NT2/D1 (cell line): Measurements from ENCODE around the gene KCNJ4.

Experiments used
- DNase-seq: peaks from one replicate; pipeline ENCODE4 v3.0.0-alpha.2; 2011; ENCODE audit warnings: low read depth, low spot score
- H3K27me3 ChIP-seq: 2 replicates; pipeline ENCODE4 v1.6.0; 2011; ENCODE audit warnings: mild to moderate bottlenecking; ENCODE audit not compliant: insufficient read length, insufficient read depth
- H3K36me3 ChIP-seq: 2 replicates; pipeline ENCODE4 v1.6.1; 2011; ENCODE audit warnings: mild to moderate bottlenecking, low read length, mixed read lengths; ENCODE audit not compliant: insufficient read depth, insufficient read length
- H3K4me1 ChIP-seq: 2 replicates; pipeline ENCODE4 v1.5.1; 2011; ENCODE audit not compliant: insufficient read depth, insufficient read length
- H3K4me3 ChIP-seq: 2 replicates; pipeline ENCODE4 v1.5.1; 2011; ENCODE audit warnings: low read depth; ENCODE audit not compliant: insufficient read length
- H3K9ac ChIP-seq: 2 replicates; pipeline ENCODE4 v1.6.0; 2011; ENCODE audit warnings: low read depth; ENCODE audit not compliant: insufficient read length
- H3K9me3 ChIP-seq: 2 replicates; pipeline ENCODE4 v1.5.1; 2011; ENCODE audit warnings: mild to moderate bottlenecking, low read length; ENCODE audit not compliant: insufficient read depth
- SUZ12 ChIP-seq: IDR thresholded peaks from 2 replicates; pipeline ENCODE4 v1.6.1; 2011; ENCODE audit not compliant: insufficient read length, insufficient read depth; ENCODE audit errors: extremely low read depth
- YY1 ChIP-seq: IDR thresholded peaks from 2 replicates; pipeline ENCODE4 v1.6.1; 2011; ENCODE audit not compliant: insufficient read length, insufficient read depth
- ZNF274 ChIP-seq: IDR thresholded peaks from 2 replicates; pipeline ENCODE4 v1.6.1; 2011; ENCODE audit warnings: mild to moderate bottlenecking, low read depth, low read length

KCNJ4 gene

GRCh38 chr22:38418589-38418988 lies 36.4 kb downstream of the KCNJ4 start:
- no peaks in the 10 kb centered on the region for H3K36me3 ChIP-seq
- no peaks in the 10 kb centered on the region for H3K9me3 ChIP-seq
- DNase-seq = no peak
- H3K4me1 ChIP-seq = peaks cover 25% of the 10 kb centered on the region
- no peak overlapping the region for H3K4me3 ChIP-seq
- no peaks in the 10 kb centered on the region for H3K27me3 ChIP-seq
- H3K9ac ChIP-seq = no peak overlapping the region
- no peak for TF ChIP-seq SUZ12
- no peak for TF ChIP-seq ZNF274
- TF ChIP-seq YY1 = no peak

GRCh38 chr22:38417252-38418060 lies 37.5 kb downstream of the KCNJ4 start:
- no peaks in the 10 kb centered on the region for H3K27me3 ChIP-seq
- peaks cover 20% of the 10 kb centered on the region for H3K4me1 ChIP-seq
- TF ChIP-seq YY1 = no peak
- no peak for TF ChIP-seq ZNF274
- TF ChIP-seq SUZ12 = no peak
- no peak overlapping the region for H3K4me3 ChIP-seq
- no peaks in the 10 kb centered on the region for H3K9me3 ChIP-seq
- H3K36me3 ChIP-seq = no peaks in the 10 kb centered on the region
- H3K9ac ChIP-seq = no peak overlapping the region
- DNase-seq = no peak

GRCh38 chr22:38416621-38417251 lies 38.3 kb downstream of the KCNJ4 start:
- TF ChIP-seq SUZ12 (no peak), ZNF274 (no peak), YY1 (no peak)
- H3K4me1 ChIP-seq = peaks cover 18% of the 10 kb centered on the region
- DNase-seq = no peak
- no peaks in the 10 kb centered on the region for H3K9me3 ChIP-seq
- no peak overlapping the region for H3K9ac ChIP-seq
- H3K4me3 ChIP-seq = no peak overlapping the region
- H3K27me3 ChIP-seq = no peaks in the 10 kb centered on the region
- no peaks in the 10 kb centered on the region for H3K36me3 ChIP-seq

GRCh38 chr22:38415561-38416321 lies 39.3 kb downstream of the KCNJ4 start:
- Histone ChIP-seq H3K27me3 (no peaks in the 10 kb centered on the region), H3K9me3 (no peaks in the 10 kb centered on the region; the same call in 1 of the 2 replicates), H3K4me1 (peaks cover 18% of the 10 kb centered on the region), H3K36me3 (no peaks in the 10 kb centered on the region), H3K4me3 (no peak overlapping the region), H3K9ac (no peak overlapping the region)
- DNase-seq = no peak
- no peak for TF ChIP-seq ZNF274
- TF ChIP-seq YY1 = no peak
- TF ChIP-seq SUZ12 = no peak

- Histone ChIP-seq H3K27me3 (no peaks in the 10 kb centered on the region), H3K9me3 (no peaks in the 10 kb centered on the region; the same call in 1 of the 2 replicates), H3K9ac (no peak overlapping the region), H3K36me3 (no peaks in the 10 kb centered on the region), H3K4me3 (no peak overlapping the region), H3K4me1 (peaks cover 18% of the 10 kb centered on the region)
- no peak for TF ChIP-seq YY1
- no peak for TF ChIP-seq ZNF274
- TF ChIP-seq SUZ12 = no peak
- no peak for DNase-seq
Measured at GRCh38 chr22:38415046-38415445, 40.0 kb downstream of the KCNJ4 start.

GRCh38 chr22:38414009-38414395 lies 41.0 kb downstream of the KCNJ4 start:
- DNase-seq = no peak
- no peaks in the 10 kb centered on the region for H3K36me3 ChIP-seq
- no peaks in the 10 kb centered on the region; the same call in 1 of the 2 replicates for H3K9me3 ChIP-seq
- peaks cover 8% of the 10 kb centered on the region for H3K4me1 ChIP-seq
- H3K27me3 ChIP-seq = no peaks in the 10 kb centered on the region
- H3K9ac ChIP-seq = no peak overlapping the region
- no peak for TF ChIP-seq SUZ12
- TF ChIP-seq YY1 = no peak
- no peak overlapping the region for H3K4me3 ChIP-seq
